CD4-positive, alpha-beta T cell treated with Interferon alpha-2 for 1 hour (primary cell): ENCODE measurements around the gene BST1.

Experiments
- DNase-seq, 2 donors: peaks; one replicate each; pipeline ENCODE4 v3.0.0-alpha.2; 2020 to 2022

The BST1 gene

GRCh38 chr4:15676899-15677298 lies 26.0 kb upstream of the BST1 start:
- DNase-seq: no peak

DNA sequence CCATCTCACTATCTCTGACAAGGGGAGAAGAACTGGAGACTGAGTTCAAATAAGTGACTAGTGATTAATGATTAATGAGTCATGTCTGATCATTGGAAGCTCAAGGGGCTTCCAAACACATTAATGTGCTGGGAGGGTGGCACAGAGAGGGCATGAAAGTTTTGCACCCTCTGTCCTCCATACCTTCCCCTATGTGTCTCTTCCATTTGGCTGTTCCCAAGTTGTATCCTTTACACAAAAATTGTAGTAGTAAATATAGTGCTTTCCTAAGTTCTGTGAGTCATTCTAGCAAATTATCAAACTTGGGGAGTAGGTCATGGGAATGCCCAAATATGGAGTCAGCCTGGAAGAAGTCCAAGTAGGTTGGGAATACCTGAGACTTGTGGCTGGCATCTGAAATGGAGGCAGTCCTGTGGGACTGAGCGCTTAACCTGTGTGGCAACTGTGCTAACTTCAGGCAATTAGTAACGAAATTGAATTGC lies 25.3 kb upstream of the BST1 start:
- DNase-seq: no peak

- no peak for DNase-seq
These were observed 21.8 kb upstream of the BST1 start for GRCh38 chr4:15681067-15681371.

- peak; percentile 94 to 97 for DNase-seq
These were observed 21.3 kb upstream of the BST1 start, which contains the start of gene FAM200B for GRCh38 chr4:15681372-15682241. FAM200B (plus strand) TSS chr4:15681827; CDS start chr4:15686978, 5,151 bp downstream.

DNA sequence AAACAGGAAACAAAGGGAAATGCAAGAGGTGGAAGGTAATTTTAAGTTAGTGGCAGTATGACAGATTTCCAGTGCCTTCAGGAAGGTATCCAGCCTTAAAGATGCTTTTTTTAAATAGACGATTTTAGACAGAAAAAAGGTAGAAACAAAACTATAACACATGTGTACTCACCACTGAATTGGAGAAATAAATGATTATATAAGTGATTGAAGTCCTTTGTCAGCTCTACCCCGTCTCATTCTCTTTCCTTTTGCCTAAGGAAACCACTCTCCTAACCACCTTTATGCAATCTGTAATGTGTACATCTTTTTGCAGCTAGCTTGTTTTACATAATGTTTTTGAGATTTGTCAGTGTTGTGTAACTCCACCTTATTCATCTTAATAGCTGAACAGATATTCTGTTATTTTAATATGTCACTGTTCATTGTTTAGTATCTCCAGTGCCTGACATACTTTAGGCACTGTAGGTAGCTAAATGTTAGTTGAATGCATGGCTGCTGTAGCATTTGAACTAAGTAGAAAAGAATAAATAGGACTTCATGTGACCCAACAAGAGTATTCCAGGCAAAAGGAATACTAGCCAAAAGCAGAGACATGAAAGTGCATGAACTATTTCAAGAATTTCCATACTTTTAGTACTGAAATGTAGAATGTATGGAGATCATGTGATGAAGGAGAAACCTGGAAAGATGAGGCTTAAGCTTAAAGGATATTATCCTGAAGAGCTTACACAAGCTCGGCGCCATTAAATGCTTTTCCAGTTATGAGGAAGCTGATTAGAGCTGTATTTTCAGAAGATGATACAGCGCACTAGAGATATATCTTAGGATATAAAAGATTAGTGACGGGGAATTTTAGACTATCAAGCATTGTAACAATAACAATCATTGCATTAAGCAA lies 20.4 kb upstream of the BST1 start:
- DNase-seq: no peak

DNA sequence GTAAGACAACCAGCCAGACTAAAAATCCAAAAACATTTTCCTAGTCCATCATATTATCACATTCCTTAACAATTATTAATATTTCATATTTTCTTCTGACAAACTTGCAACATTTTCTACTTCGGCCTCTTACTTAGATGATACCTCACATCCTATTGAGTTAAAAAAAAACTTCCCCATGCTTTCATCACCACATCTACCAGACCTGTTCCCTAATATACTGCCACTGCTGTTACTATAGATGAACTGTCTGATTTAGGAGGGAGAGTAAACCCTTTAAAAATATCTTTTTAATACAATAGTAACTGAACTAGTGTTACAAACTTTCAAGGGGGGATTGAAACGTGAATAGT lies 19.7 kb upstream of the BST1 start:
- DNase-seq: no peak

GRCh38 chr4:15684498-15684897 lies 18.4 kb upstream of the BST1 start:
- DNase-seq: no peak

DNA sequence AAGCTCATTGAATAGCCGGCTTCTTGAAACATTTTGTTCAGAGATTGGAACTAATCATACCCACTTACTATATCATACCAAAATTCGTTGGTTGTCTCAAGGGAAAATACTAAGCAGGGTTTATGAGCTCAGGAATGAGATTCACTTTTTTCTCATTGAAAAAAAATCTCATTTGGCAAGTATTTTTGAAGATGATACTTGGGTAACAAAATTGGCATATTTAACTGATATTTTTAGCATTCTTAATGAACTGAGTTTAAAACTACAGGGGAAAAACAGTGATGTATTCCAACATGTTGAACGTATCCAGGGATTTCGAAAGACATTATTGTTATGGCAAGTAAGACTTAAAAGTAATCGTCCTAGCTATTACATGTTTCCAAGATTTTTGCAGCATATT lies 14.8 kb upstream of the BST1 start:
- DNase-seq: no peak

- no peak for DNase-seq
These were observed 13.3 kb upstream of the BST1 start for GRCh38 chr4:15689540-15689939.

DNA sequence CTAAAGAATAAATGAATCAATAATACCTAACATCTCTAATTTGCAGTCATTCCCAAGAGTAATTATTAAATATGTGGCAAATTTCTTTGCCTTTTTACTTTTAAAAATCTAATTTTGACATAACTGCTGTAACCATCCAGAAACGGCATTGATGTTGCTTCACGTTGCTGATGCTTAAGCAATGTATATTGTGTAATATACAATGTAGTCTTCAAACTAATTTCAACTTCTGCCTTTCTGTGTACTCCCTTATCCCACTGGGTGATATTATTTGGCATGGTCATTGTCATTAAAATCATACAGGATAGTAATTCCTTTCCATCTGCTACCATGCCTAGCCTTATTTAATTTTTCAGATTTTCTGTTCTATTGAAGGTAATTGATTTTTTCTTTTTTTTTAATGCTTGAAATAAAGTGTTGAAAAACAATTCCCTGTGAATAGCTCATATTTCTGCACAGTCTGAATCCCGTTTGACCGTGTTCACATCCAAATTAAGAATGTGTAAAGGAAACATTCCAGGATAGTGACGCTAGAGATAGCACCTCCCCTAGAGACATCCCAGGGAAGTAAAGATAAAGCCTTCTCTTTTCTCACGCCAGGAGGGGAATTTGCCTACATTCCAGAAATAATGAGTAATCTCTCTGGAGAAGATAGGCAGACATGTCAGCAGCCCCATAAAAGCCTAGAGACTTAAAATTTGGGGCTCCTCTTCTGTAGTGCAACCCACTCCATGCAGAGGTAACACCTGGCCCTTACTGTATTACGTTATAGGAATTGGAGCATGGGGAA lies 12.7 kb upstream of the BST1 start:
- DNase-seq: no peak

DNA sequence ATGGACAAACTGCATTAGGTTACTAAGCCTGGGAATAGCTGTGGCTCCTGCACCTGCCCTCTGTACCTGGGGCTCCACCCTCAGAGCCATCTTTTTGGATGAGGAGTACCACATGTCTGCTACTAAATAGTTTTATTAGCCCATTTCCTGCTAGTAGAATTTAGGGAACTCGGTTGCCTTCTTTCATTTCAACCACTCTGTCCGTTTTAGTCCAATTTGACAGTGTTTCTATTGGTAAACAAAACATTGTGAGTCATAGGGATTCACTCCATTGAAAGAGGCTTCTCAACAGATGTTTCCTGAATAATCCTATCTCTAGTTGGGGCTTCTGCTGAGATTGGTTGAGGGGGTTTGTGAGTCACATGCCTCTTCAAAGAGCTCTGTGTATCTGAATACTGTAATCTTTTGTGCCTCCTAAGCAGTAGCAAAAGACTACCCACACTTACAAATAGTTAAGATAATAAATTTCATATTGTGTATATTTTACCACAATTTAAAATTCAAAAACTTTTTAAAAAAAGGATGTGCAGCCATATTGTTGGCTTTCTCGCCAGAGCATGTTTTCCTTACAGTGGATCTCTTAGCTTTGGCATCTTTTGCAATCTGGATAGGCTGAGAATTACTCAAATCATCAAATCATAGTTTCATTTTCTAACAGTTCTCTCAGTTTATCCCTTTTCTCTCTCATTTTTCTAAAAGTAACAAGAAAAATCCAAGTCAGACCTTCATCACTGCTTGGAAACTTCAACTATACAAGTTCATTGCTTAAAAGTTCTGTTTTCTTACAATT lies 11.3 kb upstream of the BST1 start:
- DNase-seq: no peak

- no peak for DNase-seq
These were observed 10.3 kb upstream of the BST1 start for GRCh38 chr4:15692602-15693001.

- no peak for DNase-seq
These were observed 8.4 kb upstream of the BST1 start for GRCh38 chr4:15694431-15694830.

DNA sequence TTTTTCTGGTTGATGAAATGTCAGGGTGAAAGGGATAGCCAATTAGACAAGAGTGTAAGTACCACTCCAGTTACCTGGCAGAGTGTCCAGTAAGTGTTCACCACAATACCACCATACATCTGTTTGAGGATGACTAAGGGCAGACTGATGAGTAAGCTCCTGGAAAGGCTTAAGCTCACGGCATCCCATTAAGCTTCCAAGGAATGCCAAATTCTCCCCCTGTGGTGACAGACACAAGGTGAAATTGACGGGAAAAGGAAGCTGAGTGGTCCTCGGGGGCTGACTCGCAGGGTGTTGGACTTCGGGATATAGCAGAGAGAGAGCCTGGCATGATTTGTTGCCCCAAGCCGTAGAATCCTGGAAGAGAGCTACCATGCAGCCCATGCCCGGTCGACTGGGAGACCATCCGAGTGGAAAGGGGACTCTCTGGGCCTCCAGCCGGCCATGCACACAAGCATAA lies 7.6 kb upstream of the BST1 start:
- no peak for DNase-seq

GRCh38 chr4:15695729-15696128 lies 7.1 kb upstream of the BST1 start:
- DNase-seq: no peak

DNA sequence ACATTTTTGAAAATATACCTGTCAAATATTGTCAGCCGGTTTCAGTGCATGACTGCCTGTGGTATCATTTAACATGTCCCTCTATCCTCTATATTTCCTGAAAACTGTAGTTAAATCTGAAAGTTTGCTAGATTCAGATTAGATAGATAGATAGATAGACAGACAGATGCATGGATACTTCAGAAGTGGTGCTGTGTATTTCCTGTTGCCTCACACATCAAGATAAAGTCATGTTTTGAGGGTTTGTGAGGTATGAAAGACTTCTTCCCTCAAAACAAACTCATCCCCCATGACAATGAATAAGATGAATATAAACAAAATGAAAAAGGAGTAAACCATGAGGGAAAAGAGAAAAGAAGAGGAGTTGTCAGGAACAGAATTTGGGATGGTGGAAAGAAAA lies 6.0 kb upstream of the BST1 start:
- no peak for DNase-seq

DNA sequence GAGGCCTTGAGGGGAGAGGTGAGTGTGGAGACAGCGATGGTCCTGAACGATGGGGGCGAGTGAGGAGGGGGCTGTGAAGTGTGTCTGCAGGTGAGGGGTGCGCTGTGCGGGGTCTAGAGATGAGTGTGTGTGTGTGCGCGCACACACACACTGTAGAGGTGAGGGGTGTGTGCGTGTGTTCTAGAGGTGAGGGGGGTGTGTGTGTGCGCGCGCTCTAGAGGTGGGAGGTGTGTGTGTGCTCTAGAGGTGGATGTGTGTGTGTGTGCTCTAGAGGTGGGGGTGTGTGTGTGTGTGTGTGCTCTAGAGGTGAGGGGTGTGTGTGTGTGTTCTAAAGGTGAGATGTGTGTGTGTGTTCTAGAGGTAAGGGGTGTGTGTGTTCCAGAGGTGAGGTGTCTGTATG lies 574 bp downstream of the BST1 start:
- DNase-seq: no peak

DNA sequence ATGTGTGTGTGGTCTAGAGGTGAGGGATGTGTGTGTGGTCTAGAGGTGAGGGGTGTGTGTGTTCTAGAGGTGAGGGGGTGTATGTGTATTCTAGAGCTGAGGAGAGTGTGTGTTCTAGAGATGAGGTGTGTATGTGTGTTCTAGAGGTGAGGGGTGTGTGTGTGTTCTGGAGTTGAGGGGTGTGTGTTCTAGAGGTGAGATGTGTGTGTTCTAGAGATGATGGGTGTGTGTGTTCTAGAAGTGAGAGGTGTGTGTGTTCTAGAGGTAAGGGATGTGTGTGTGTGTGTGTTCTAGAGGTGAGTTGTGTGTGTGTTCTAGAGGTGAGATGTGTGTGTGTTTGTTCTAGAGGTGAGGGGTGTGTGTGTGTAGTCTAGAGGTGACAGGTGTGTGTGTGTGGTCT lies 1.3 kb downstream of the BST1 start:
- no peak for DNase-seq

DNA sequence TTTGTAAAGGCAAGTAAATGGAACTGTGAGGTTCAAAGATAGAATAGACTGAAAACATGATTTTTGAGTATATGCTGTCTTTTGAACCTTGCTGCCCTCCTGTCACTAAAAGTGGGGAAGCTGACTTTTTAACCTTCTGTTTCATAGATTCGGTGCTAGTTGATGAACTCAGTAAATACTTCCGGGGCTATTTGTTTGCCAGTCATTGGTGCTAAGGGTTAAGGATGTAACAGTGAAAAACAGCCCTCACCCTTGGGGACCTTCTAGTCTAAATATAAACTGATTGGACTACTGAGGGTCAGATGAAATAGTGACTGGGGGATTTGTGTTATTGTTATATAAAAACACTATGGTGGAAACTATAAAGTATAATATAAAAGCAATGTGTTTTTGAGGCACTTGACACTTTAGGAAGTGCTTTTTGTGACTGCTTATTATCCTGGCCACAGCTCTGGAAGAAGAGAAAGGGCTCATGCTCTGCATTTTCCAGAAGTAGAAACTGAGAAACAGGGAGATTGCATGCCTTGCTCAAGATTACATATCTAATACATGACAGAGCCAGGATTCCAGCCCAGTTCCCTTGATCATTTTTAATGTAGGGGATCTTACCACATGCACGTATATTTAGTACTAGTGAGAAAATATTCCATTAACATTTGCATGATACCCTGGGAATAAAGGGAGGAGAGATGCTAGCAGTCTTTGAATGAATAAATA lies 3.9 kb downstream of the BST1 start:
- no peak for DNase-seq

DNA sequence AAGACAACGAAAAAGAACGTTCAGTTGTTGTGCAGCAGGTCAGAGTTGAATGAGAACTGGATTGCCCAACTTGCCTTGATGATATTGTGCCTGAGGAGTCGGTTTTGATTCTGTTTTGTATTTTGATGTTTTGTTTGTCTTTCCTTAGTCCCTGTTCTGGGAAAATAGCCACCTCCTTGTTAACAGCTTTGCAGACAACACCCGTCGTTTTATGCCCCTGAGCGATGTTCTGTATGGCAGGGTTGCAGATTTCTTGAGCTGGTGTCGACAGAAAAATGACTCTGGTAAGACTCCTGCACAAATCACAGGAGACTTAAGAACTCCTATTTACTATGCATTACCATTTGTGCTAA lies 4.5 kb downstream of the BST1 start:
- DNase-seq: no peak

DNA sequence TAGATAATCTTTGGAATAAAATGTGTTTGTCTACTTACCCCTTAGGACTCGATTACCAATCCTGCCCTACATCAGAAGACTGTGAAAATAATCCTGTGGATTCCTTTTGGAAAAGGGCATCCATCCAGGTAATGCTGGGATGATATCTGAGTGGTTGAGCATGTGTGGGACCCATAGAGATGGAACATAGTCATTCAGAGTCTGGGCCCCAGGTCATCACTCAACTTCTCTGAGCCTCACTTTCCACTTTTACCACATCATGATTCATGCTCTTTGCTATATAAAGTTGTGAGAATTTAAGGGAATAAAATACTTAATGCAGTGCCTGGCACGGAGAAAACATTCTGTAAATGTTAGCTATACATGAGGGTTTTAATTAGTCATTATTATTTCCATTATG lies 8.9 kb downstream of the BST1 start:
- no peak for DNase-seq

- no peak for DNase-seq
These were observed 9.3 kb downstream of the BST1 start for GRCh38 chr4:15712214-15712613.
